ENCODE measurements around the gene FGF5.

FGF5 gene

DNA sequence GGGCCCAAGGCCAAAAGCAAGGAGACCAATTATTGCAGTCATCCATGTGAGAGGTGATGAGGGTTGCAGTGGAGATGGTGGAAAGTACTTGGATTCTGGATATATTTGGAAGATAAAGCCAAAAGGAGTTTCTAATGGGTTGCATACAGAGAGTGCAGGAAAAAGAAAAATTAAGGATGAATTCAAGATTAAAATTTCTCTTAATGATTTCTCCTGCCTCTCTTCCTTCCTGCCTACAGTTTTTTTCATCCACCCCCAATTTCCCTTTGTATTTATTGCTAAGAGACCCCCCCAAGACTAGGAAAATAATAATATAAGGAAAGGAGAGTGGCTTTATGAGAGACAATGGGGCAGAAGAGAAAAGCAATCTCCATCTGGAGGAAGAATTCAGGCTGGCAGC, 8.6 kb upstream of the FGF5 start:
- H3K79me2 ChIP-seq, result no peaks in the 10 kb centered on the region
- TF ChIP-seq, protein P1, sequence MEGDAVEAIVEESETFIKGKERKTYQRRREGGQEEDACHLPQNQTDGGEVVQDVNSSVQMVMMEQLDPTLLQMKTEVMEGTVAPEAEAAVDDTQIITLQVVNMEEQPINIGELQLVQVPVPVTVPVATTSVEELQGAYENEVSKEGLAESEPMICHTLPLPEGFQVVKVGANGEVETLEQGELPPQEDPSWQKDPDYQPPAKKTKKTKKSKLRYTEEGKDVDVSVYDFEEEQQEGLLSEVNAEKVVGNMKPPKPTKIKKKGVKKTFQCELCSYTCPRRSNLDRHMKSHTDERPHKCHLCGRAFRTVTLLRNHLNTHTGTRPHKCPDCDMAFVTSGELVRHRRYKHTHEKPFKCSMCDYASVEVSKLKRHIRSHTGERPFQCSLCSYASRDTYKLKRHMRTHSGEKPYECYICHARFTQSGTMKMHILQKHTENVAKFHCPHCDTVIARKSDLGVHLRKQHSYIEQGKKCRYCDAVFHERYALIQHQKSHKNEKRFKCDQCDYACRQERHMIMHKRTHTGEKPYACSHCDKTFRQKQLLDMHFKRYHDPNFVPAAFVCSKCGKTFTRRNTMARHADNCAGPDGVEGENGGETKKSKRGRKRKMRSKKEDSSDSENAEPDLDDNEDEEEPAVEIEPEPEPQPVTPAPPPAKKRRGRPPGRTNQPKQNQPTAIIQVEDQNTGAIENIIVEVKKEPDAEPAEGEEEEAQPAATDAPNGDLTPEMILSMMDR (IDR thresholded peaks at IDR 0.05), result no peak
- H3K4me3 ChIP-seq (ENCODE audit: low read depth, low read length), result no peak overlapping the region
- H3K4me1 ChIP-seq, result no peaks in the 10 kb centered on the region
- no peak overlapping the region for H3K27ac ChIP-seq
- H3K27me3 ChIP-seq (ENCODE audit: control insufficient read depth, insufficient read depth, low read length), result no peaks in the 10 kb centered on the region
- no peak overlapping the region for H3K9ac ChIP-seq
- no peak overlapping the region for H3K4me2 ChIP-seq (ENCODE audit: low read length)
- no peaks in the 10 kb centered on the region for H3K36me3 ChIP-seq (ENCODE audit: control insufficient read depth, insufficient read depth, low read length)
- no peak overlapping the region for H2AFZ ChIP-seq
- no peaks in the 10 kb centered on the region for H3K9me3 ChIP-seq (ENCODE audit: control insufficient read depth, low read length)

- Histone ChIP-seq H3K27me3 (ENCODE audit: control insufficient read depth, insufficient read depth, low read length) (no peaks in the 10 kb centered on the region), H3K36me3 (ENCODE audit: control insufficient read depth, insufficient read depth, low read length) (no peaks in the 10 kb centered on the region), H3K9ac (no peak overlapping the region), H3K4me1 (no peaks in the 10 kb centered on the region), H2AFZ (no peak overlapping the region), H3K4me2 (ENCODE audit: low read length) (no peak overlapping the region), H3K79me2 (no peaks in the 10 kb centered on the region), H3K9me3 (ENCODE audit: control insufficient read depth, low read length) (no peaks in the 10 kb centered on the region), H3K27ac (no peak overlapping the region), H3K4me3 (ENCODE audit: low read depth, low read length) (no peak overlapping the region)
- TF ChIP-seq, protein P1 (IDR thresholded peaks at IDR 0.05), result no peak
Observed at GRCh38 chr4:80259012-80259411, 7.5 kb upstream of the FGF5 start.

GRCh38 chr4:80259817-80260216, 6.6 kb upstream of the FGF5 start:
- Histone ChIP-seq H2AFZ (no peak overlapping the region), H3K4me3 (ENCODE audit: low read depth, low read length) (no peak overlapping the region), H3K27me3 (ENCODE audit: control insufficient read depth, insufficient read depth, low read length) (no peaks in the 10 kb centered on the region), H3K9ac (no peak overlapping the region), H3K36me3 (ENCODE audit: control insufficient read depth, insufficient read depth, low read length) (no peaks in the 10 kb centered on the region), H3K27ac (no peak overlapping the region), H3K4me1 (no peaks in the 10 kb centered on the region), H3K9me3 (ENCODE audit: control insufficient read depth, low read length) (no peaks in the 10 kb centered on the region), H3K4me2 (ENCODE audit: low read length) (no peak overlapping the region), H3K79me2 (no peaks in the 10 kb centered on the region)
- TF ChIP-seq, protein P1 (IDR thresholded peaks at IDR 0.05), result no peak

DNA sequence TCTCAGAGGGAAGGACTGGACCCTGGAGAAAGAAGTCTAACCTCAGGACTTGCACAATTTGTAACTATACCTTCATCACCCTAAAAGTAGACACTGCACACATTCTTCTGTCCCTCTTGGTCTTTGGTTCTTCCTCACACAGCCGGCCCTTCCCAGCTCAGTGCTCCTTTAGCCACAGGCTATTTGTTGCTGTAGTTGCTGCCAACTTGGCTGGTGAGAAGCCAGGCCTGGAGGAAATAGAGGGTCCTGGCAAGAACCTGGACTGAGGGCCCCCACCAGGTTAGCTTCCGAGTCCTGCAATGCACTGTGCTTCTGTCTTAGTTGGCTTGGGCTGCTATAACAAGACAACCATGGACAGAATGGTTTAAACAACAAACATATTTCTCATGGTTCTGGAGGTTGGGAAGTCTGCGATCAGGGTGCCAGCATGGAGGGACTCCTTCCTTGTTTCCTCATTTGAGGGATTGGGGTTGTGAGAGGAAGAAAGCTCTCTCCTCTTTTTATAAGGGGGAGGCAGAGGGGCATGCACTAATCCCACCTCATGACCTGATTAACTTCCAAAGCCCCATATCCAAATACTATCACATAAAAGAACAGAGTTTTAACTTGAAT, 4.4 kb upstream of the FGF5 start:
- H3K4me3 ChIP-seq (ENCODE audit: low read depth, low read length), result no peak overlapping the region
- no peak overlapping the region for H3K27ac ChIP-seq
- no peak overlapping the region for H3K4me2 ChIP-seq (ENCODE audit: low read length)
- H3K9me3 ChIP-seq (ENCODE audit: control insufficient read depth, low read length), result no peaks in the 10 kb centered on the region
- H3K4me1 ChIP-seq, result no peaks in the 10 kb centered on the region
- H3K79me2 ChIP-seq, result no peaks in the 10 kb centered on the region
- no peak overlapping the region for H2AFZ ChIP-seq
- H3K27me3 ChIP-seq (ENCODE audit: control insufficient read depth, insufficient read depth, low read length), result no peaks in the 10 kb centered on the region
- no peak overlapping the region for H3K9ac ChIP-seq
- no peaks in the 10 kb centered on the region for H3K36me3 ChIP-seq (ENCODE audit: control insufficient read depth, insufficient read depth, low read length)
- TF ChIP-seq, protein P1 (IDR thresholded peaks at IDR 0.05), result no peak
